Measurements from ENCODE around the gene SCART1.
"Not testable (repeated sequence)": the region's sequence is repeated elsewhere in the genome, so short reads cannot be mapped to it uniquely, and the experiment has no call there.

Gene SCART1

GRCh38 chr10:133438711-133439273 lies 15.0 kb upstream of the SCART1 start:
- DNase-seq, result no peak

GRCh38 chr10:133439517-133440461 lies 14.0 kb upstream of the SCART1 start:
- DNase-seq, result no peak

GRCh38 chr10:133440633-133441285 lies 13.0 kb upstream of the SCART1 start:
- DNase-seq, result no peak

GRCh38 chr10:133441356-133441755 lies 12.4 kb upstream of the SCART1 start:
- not testable (repeated sequence) for DNase-seq

GRCh38 chr10:133441780-133442179 lies 12.0 kb upstream of the SCART1 start:
- no peak for DNase-seq

- DNase-seq, result no peak
These were observed 11.4 kb upstream of the SCART1 start for GRCh38 chr10:133442191-133442966.

GRCh38 chr10:133442967-133443924 lies 10.5 kb upstream of the SCART1 start:
- DNase-seq, result no peak

- DNase-seq, result no peak
These were observed 9.1 kb upstream of the SCART1 start for GRCh38 chr10:133444342-133445267.

GRCh38 chr10:133445268-133445732 lies 8.4 kb upstream of the SCART1 start:
- DNase-seq, result no peak

- DNase-seq, result no peak
These were observed 7.7 kb upstream of the SCART1 start for GRCh38 chr10:133445751-133446708.

GRCh38 chr10:133446979-133447378 lies 6.8 kb upstream of the SCART1 start:
- no peak for DNase-seq

GRCh38 chr10:133448120-133448519 lies 5.6 kb upstream of the SCART1 start:
- no peak for DNase-seq

GRCh38 chr10:133451346-133451745 lies 2.4 kb upstream of the SCART1 start:
- DNase-seq, result no peak

GRCh38 chr10:133452453-133452852 lies 1.3 kb upstream of the SCART1 start:
- no peak for DNase-seq

GRCh38 chr10:133454204-133454893 lies 604 bp downstream of the SCART1 start:
- no peak for DNase-seq

- no peak for DNase-seq
These were observed 1.5 kb downstream of the SCART1 start for GRCh38 chr10:133455196-133455595.

GRCh38 chr10:133455611-133456031 lies 1.9 kb downstream of the SCART1 start:
- no peak for DNase-seq
